ENCODE data around the gene ALS2CL.
"Not testable (repeated sequence)": the region's sequence is repeated elsewhere in the genome, so short reads cannot be mapped to it uniquely, and the experiment has no call there.

Gene ALS2CL, protein sequence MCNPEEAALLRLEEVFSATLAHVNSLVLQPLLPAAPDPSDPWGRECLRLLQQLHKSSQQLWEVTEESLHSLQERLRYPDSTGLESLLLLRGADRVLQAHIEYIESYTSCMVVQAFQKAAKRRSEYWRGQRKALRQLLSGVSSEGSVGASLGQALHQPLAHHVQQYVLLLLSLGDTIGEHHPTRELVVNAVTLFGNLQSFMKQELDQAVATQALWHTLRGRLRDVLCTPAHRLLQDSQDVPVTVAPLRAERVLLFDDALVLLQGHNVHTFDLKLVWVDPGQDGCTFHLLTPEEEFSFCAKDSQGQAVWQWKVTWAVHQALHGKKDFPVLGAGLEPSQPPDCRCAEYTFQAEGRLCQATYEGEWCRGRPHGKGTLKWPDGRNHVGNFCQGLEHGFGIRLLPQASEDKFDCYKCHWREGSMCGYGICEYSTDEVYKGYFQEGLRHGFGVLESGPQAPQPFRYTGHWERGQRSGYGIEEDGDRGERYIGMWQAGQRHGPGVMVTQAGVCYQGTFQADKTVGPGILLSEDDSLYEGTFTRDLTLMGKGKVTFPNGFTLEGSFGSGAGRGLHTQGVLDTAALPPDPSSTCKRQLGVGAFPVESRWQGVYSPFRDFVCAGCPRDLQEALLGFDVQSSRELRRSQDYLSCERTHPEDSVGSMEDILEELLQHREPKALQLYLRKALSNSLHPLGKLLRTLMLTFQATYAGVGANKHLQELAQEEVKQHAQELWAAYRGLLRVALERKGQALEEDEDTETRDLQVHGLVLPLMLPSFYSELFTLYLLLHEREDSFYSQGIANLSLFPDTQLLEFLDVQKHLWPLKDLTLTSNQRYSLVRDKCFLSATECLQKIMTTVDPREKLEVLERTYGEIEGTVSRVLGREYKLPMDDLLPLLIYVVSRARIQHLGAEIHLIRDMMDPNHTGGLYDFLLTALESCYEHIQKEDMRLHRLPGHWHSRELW

DNA sequence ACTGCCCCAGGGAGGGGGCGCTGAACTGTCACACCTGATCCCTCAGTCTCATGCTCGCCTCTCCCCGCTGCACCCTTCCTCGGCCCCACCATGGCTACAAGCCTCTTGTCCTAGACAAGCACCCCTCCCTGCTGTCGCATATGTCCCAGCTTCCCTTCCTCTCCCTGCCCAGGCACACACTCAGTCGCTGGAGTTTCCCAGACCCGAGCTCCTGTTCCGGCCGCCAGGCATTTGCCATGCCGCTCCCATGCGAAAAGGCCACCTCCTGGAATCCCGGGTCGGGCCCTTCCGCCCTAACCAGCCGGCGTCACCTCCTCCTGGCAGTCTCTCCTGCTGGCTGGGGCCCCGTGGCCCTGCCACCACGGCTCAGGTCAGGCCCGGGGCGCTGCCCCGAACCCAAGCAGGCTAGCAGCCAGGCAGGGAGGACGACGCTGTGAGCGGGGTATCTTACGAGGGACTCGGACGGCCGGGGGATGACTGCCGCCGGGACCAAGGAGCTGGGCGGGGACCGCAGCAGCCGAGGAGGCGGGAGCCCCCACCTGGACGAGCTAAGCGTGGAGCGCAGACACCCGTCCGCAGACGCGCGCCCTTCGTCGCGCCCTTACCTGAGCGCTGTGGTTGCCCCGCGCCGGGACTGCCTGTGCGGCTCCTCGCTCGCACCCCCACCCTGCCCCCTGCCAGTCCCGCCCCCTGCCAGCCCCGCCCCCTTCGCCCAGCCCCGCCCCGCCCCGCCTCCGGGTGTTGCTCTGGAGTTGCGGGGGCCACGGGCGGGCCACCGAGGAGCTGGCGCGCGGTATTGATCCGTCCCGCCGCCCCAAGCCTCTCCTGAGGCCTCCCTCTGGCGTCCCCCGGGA is at the start of gene ALS2CL:
TSS of gene ALS2CL (minus strand) at position 642 of the 854 bp plus-strand sequence. CDS start 4,239 bp downstream, outside the sequence.
- DNase-seq (ENCODE audit: low read depth in 2 of 2), result peak; percentile 46 to 47

DNA sequence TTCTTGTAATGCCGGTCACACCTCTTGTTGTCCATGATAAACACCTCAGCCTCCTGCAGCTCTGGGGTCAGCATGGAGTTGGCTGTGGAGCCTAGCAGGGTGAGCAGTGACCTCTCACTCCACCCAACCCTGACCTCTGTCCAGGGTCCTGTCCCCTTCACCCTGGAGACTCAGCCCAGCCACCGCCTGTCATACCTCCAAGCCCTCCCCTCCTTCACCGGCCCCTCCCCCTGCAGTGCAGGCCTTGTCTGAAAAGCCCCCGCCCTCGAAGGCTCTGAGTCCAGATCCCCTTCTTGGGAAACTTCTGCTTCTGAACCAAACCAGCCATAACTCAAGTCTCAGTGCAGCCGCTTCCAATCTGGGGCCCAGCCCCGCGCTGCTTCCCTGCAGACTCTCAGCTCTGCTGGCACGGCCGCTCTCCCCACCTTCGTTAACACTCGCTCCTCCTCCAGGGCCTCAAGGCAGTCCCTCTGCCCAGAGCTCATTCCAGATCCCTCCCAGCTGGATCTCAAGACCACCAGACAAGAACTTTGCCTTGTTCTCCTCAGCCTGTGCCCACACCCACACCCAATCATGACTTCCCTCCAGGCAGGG is 49.6 kb upstream of the ALS2CL start:
- no peak for DNase-seq (ENCODE audit: low read depth in 2 of 2)

DNA sequence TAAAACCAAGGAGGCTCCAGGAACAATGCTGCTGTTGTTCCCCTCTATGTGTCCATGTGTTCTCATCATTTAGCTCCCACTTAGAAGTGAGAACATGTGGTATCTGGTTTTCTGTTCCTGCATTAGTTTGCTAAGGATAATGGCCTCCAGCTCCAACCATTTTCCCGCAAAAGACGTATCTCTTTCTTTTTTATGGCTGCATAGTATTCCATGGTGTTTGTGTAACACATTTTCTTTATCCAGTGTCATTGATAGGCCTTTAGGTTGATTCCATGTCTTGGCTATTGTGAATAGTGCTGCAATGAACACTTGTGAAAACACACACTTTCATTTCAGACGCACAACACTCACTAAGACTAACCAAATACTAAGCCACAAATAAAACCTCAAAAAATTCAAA is 46.1 kb upstream of the ALS2CL start:
- DNase-seq (ENCODE audit: low read depth in 2 of 2), result not testable (repeated sequence)

GRCh38 chr3:46737329-46737731 is 43.9 kb upstream of the ALS2CL start:
- DNase-seq (ENCODE audit: low read depth in 2 of 2), result no peak

DNA sequence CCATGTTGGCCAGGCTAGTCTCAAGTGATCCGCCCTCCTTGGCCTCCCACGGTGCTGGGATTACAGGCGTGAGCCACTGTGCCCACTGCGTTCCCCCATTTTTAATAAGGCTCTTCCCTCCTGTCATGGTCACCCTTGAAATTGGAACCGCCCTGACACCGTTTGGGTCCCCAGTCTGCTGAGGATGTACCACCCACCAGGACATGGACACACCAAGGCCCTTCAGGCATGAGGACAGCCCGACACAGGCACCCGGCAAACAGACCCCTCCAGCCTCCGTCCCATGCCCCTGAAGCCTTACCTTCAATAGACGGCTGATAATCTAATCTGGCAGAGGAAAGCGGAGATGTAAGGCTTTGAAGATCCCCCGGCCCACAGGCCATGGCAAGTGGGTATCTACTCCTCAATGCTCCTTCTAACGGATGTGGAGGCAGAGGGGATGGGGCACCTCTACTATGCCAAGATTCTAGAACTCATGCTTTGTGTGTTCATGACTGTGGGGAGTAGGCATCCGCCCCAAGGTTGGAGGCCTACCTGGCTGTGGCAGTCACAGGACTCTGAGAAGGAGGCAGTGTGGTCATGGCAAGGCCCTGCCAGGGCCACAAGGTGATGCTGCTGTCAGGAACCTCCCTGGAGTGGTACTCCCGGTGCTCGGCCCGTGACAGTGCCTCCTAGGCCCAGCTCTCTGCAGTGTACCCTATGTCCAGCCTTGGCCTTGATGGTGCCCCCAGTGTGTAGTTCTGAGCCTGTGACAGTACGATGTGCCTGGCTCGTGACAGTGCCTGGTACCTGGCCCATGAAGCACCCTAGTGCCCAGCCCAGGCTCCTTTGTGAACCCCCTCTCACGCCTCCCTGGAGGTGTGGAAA is 42.8 kb upstream of the ALS2CL start:
- DNase-seq (ENCODE audit: low read depth in 2 of 2), result no peak

DNA sequence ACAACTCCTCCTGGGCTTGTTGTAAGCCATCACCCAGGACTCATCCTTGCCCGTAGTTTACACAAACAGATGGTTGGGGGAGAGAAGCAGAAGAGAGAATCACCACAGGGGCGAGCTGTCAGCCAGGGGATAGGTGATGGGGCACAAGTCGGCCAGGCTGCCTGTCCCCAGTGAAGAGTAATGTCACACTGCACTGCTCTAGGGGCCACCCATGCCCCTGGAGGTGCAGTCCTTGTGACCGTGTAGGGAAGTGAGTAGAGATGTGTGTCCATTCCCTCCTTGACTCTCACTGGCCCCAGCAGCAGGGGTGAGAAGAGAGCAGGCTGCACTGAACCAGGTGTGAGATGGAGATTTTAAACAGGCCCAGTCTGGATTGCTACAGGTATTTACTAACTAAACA is 41.3 kb upstream of the ALS2CL start:
- no peak for DNase-seq (ENCODE audit: low read depth in 2 of 2)

DNA sequence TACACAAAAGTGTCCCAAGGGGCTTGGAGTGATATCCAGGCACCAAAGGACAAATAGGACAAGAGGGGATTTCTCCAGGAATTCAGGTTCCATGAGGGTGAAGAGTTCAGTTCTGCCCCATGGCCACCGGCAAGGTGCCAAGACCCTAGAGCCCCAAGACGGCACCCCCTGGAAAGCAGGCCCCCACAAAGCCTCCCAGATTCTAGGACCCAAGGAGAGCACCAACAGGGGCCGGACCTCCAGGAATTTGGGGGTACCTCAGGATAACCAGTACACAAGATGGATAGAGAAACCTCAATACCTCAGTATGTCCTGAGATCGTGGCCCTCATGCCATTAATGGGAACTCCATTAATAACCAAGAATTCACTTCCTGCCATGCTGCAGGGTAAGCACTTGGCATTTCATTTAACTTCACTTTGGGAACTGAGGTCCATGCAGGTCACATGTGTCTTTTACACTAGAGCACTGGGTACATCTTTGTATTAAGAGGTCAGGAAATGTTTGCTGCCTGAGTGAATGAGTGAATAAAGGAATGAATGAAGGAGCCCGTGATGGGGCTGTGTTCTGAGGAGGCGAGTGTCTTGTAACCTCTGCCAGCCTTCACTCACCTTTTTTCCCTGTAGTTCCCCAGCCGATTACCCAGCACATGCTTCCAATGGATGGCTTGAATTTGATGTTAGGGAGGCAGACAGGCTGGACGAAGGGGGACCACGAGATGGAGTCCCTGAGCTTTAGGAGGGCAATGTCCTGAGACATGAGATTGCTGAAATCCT is 39.7 kb upstream of the ALS2CL start:
- no peak for DNase-seq (ENCODE audit: low read depth in 2 of 2)

DNA sequence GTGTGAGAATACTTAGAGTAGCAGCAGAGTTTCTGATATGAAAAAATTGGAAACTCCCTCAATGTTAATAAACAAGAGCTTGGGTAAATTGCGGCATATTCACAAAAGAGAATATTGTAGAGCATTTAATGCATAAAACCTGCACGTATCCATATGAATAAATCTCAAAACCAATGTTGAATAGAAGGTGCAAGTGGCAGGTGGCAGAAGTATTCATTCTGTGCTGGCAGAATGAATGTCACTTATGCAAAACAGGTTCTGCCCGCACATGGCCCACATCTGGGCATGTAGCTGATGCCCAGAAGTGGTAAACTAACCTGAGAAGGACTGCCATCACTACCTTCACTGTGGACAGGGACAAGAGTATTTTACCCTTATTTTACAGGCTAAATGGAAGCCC is 38.3 kb upstream of the ALS2CL start:
- no peak for DNase-seq (ENCODE audit: low read depth in 2 of 2)

GRCh38 chr3:46730819-46731218 is 37.3 kb upstream of the ALS2CL start:
- DNase-seq (ENCODE audit: low read depth in 2 of 2), result no peak

- no peak for DNase-seq (ENCODE audit: low read depth in 2 of 2)
Measured at GRCh38 chr3:46729038-46729437, 35.6 kb upstream of the ALS2CL start.

DNA sequence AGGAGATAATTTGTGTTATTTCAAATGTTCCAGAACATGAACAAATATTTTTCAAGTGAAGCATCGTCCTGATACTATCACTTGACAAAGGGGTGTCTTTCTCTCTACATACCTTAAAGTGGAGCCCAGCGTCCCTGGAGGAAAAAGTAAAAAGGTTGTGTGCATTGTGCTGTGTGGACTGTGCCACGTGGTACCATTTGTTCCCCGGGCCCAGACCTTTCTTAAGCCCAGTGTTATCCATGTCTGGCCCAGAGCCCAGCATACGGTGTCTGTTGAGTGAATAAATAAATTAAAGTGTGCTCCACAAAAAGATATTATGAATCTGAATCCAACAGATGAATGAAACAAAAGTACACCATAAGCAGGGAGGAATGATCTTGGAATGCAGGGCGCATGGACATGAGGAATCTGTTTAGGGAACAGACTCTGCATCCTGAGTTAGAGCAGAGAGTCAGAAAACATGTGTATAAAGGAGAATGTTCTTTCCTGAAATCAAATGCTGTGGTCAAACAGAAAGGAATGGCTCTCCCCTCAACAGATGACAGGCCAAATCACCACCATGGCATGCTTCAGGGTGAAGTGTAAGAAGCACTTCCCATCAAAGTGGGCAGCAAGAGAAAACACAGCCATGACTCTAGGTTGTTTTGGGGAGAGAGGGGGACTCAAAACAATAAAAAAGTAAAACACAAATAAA is 32.3 kb upstream of the ALS2CL start:
- DNase-seq (ENCODE audit: low read depth in 2 of 2), result no peak

DNA sequence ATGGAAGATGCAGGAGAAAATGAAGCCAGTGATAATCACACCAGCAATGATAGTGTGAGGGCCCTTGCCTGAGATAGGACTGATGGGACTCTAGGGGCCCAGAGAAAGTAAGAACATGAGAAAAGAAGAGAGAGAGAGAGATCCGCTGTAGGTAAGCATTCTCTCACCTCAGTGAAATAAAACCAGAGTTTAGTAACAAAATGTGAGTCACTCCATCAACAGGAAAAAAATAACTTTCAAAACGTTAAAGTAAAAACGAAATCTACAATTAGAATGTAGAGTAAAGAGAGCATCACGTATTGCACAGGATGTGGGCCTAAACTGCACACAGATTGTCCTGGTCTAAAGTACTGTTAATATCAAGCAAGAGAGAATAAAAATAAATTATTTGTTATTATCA is 30.9 kb upstream of the ALS2CL start:
- no peak for DNase-seq (ENCODE audit: low read depth in 2 of 2)

- DNase-seq (ENCODE audit: low read depth in 2 of 2), result no peak
Measured at GRCh38 chr3:46722443-46722842, 29.0 kb upstream of the ALS2CL start.

DNA sequence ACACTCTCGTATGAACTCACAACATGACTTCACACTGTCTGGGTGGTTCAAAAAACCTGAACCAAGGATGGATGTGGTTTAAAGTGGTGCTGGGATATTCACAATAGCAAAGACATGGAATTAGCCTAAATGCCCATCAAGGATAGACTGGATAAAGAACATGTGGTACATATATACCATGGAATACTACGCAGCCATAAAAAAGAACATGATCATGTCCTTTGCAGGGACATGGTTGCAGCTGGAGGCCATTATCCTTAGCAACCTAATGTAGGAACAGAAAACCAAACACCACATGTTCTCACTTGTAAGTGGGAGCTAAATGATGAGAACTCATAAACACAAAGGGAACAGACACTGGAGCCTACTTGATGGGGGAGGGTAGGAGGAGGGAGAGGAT is 27.5 kb upstream of the ALS2CL start:
- no peak for DNase-seq (ENCODE audit: low read depth in 2 of 2)

DNA sequence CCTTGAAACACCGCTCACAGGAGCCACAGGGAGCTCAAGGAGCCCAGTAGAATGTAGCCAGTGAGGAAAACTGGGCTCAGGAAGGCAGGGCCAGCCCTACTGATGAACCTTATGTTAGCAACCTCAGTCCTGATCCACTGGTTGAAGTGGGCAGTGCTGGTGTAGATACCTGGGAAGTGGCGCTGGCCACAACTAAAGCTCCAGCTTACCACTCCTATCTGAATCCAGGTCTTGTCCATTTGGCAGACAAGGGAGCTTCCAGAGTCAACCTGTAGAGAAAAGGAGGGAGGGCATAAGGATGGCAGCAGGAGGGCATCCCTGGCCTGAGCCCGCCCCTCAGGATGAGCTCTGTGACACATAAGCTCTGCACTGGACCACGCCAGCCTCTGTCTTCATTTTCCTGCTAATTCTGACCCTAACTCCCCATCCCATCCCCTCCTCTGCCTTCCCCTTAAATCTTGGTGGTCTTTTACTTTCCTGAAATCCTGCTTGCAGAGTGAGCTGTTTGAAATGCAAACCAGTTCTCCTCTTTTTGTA is 26.3 kb upstream of the ALS2CL start:
- DNase-seq (ENCODE audit: low read depth in 2 of 2), result no peak

DNA sequence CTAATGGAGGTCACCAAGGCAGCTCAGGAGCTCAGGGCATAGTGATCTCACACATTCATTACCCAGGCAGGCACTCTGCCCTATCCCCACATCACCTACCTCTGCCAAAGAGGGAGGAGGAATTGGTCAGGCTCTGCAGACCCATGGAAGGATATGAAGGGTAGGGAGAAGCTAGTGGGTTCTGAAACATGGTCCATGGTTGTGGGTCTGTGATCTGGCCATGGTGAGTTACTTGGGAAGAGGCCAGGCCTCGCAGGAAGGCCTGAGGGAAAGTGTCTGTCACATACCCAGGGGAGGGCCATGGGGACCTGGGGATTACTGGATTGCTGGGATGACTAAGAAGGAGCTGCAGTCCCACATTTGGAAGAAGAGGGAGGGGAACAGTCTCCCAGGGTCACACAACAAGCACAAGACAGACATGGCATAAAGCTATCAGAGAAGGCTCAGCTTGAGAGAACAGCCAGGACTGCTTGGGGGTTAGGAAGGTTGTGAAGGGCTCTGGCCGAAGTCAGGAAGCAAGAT is 25.6 kb upstream of the ALS2CL start:
- DNase-seq (ENCODE audit: low read depth in 2 of 2), result no peak

- peak in 1 of 2 experiments; percentile 26 for DNase-seq (ENCODE audit: low read depth in 2 of 2)
Measured at GRCh38 chr3:46717447-46718231, 24.2 kb upstream of the ALS2CL start, which contains the start of gene PRSS50. TSS of gene PRSS50 (minus strand) at chr3:46717869. CDS start at chr3:46717824, 45 bp downstream.

Data from stimulated activated CD4-positive, alpha-beta T cell treated with anti-CD3 and anti-CD28 coated beads, Interleukin-12 subunit alpha, Interleukin-12 subunit beta, amount 100 ng/mL, for 24 hours (primary cell).